ENCODE measurements around the gene ADAMTS8.
"Not testable (repeated sequence)": the region's sequence is repeated elsewhere in the genome, so short reads cannot be mapped to it uniquely, and the experiment has no call there.

The ADAMTS8 gene

DNA sequence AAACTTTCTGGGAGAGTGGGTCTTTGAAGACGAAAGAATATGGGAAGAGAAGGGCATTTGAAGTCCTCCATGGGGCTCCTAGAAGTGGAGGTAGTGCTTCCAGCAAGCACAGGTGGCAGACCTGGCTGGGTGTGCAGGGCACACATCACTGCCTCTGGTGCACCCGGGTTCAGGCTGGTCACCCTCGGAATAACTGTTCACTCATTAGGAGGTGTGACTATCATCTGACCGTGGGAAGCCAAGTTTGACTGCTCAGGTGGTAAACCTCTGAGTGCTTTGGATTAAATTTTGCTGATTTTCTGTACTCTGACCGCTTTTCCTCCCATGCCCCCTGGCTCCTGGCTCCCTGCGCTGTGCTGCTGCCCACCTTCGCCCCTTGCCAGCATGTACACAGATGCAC, 31.1 kb upstream of the ADAMTS8 start:
- no peak for DNase-seq

DNA sequence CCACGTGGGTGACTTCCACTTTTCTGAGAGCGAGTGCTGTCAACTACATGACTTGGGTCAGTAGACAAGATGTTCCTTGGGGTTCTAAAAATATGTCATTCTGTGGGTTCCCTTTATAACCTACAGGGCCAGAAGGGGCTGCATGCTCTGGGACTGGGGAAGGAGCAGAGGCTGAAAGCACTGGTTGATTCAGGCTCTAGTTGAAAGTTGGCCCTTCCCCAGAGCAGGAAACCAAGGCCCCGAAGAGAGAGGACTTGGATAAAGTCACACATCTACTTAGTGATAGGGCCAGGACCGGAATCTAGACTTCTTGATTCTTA, 30.0 kb upstream of the ADAMTS8 start:
- DNase-seq = no peak

- DNase-seq = no peak
Observed at GRCh38 chr11:130457623-130458409, 29.4 kb upstream of the ADAMTS8 start.

- DNase-seq = no peak
Observed at GRCh38 chr11:130456286-130456685, 27.9 kb upstream of the ADAMTS8 start.

- DNase-seq = no peak
Observed at GRCh38 chr11:130455483-130456127, 27.2 kb upstream of the ADAMTS8 start.

DNA sequence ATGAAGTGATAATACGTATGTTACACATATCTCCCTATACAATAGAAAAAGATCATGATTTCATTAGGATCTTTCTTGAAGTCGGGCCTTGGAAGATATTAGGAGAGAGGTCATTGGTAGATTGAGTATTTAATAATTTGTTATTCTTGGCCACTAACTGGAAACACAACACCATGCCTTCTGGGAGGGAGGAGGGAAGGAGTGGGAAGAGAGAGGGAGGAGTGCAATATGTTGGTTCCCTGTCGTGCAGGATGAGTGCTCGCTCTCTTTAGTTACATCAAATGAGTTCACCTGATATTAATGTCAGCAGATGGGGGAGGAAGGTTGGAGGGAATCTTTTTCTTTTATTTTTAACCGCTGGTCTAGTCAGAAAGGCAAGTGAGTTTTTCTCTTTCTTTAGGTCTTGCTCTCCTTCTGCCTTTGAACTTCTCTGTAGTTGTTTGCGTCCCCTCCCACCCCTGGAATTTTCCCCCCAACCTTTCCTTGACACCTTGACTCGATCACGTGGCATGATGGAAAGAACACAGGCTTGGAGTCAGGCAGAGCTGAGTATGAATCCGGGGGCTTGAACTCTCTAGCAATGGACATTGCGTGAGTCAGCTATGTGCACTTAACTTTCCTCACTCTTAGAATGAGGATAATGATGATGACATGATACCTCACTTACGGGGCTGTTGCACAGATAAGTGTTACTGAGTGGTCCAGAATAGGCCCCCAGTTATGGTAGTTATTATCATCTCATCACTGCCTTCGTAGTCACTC, 26.3 kb upstream of the ADAMTS8 start:
- DNase-seq = no peak

GRCh38 chr11:130452940-130453339, 24.5 kb upstream of the ADAMTS8 start:
- DNase-seq = no peak

- no peak for DNase-seq
Observed at GRCh38 chr11:130452176-130452575, 23.8 kb upstream of the ADAMTS8 start.

GRCh38 chr11:130451231-130452019, 23.0 kb upstream of the ADAMTS8 start:
- no peak for DNase-seq

DNA sequence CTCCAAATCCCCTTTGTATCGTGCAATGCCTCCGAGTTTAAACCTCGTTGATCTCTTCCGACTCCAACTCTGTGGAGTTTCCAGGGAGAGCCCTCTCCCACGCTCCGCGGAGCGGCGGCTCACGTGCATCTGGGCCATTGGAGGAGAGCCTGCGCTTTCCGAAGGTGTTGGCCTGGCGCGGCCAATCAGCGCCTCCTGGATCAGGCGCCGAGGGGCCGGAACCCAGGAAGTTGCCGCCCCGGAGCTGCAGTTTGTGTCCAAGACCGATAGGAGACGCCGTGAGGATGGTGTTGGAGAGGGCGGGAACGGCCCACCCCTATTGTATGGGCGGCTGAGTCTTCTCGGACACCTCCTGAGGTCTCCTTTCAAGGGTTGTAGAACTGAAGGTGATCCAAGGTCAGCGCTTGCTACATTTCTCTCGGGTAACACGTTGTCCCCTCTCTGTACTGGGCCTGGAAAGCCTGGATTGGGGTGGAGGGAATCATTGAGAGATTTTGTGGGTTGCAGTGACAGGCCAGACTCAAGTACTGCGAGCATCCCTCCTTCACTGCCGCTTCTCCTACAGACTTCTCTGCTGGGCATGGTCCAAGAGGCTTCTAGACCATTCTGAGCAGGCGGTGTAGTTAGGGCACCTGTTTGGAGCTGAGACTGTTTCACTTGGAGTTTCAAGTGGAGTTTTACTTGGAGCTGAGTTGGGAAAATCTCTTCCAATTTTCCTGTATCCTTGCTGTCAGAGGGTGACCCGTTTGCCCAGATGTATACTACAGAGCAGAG, 21.8 kb upstream of the ADAMTS8 start:
- DNase-seq = no peak

GRCh38 chr11:130449310-130449990, 21.0 kb upstream of the ADAMTS8 start:
- DNase-seq = no peak

GRCh38 chr11:130448416-130449309, 20.3 kb upstream of the ADAMTS8 start, which contains the start of gene ADAMTS15:
Gene ADAMTS15, plus strand, starts transcription at chr11:130448645. Its CDS starts 329 bp downstream, at chr11:130448974.
- DNase-seq = peak in 1 of 2 experiments; percentile 19

- no peak for DNase-seq
Observed at GRCh38 chr11:130448039-130448415, 19.6 kb upstream of the ADAMTS8 start.

DNA sequence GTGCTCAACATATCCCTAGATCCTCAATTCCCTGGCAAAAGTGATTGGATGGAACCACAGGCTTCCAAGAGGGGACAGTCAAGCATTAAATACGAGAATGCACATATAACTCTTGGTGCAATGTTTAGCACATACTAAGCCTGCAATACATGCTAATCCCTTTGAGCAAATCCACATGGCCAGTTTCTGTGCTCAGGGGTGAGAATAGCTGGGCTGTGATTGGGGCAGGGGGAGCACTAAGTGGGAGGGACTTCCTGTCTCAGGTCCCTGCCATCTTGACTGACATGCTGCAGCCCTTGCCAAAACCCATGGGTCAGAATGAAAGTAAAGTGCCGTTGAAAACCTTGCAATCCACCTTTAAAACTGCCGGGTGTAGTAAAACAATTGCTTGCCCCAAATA, 17.4 kb upstream of the ADAMTS8 start:
- DNase-seq = no peak

- DNase-seq = no peak
Observed at GRCh38 chr11:130442737-130443136, 14.3 kb upstream of the ADAMTS8 start.

- DNase-seq = no peak
Observed at GRCh38 chr11:130441719-130442118, 13.3 kb upstream of the ADAMTS8 start.

DNA sequence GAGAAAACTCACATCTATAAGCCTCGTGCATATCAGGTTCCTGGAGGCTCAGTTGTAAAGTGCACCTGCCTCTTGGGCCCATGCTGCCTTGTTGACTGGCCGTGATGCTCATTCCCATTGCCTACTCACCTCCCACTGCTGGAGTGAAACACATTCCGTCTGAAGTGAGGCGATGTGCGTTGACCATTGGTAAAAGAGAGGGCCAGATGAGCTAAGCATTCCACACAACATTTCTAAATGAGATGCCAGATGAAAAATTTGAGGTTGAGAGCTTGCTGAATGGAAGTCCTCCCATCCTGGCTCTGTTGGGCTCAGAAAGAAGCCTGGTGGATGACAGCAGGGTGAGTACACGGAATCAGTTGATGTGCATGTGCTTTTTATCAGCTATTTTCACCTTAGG, 11.5 kb upstream of the ADAMTS8 start:
- no peak for DNase-seq

DNA sequence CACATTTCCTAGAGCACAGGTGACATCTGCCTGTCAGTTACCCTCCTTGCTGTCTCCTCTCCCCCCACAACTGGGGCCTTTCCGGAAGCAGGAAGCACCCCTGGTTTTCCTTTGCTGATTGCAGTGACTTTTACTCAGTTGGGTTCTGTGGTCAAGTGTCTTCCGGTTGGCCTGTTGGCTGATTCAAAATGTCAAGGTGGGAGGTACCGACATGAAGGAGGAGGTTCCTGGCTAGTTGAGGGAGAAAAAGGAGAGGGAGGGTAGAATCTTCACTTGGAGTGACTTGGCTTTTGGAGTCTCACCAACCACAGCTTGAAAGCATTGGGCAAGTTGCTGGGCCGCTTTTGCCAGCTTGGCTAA, 10.7 kb upstream of the ADAMTS8 start:
- no peak for DNase-seq

DNA sequence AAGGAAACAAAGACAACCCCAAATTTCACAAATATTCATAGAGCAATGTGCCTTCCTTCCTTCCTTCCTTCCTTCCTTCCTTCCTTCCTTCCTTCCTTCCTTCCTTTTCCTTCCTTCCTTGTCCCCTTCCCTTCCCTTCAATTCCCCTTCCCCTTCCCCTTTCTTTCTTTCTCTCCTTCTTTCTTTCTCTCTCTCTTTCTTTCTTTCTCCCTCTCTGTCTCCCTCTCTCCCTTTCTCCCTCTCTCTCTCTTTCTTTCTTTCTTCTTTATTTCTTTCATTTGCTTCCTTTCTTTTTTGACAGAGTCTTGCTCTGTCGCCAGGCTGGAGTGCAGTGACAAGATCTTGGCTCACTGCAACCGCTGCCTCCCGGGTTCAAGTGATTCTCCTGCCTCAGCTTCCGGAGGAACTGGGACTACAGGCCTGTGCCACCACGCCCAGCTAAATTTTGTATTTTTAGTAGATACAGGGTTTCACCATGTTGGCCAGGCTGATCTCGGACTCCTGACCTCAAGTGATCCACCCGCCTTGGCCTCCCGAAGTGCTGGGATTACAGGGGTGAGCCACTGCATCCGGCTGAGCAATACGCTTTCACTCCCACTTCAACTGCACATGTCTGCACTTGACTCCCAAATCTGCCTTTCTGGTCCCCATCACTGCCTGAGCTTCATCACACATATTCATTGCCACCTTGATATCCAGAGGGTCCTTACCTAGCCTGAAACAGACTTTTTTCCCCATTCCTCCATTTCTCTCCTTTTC, 10.2 kb upstream of the ADAMTS8 start:
- DNase-seq = not testable (repeated sequence)

GRCh38 chr11:130437848-130438247, 9.4 kb upstream of the ADAMTS8 start:
- DNase-seq = no peak
